ENCODE results near the gene JAKMIP1. TPM values are rescaled to one million over a fixed set of nuclear protein-coding genes. Genes with fewer than 3 reads are reported as not detected.

The JAKMIP1 gene
- polyA plus RNA-seq, 1 experiment: not detected

DNA sequence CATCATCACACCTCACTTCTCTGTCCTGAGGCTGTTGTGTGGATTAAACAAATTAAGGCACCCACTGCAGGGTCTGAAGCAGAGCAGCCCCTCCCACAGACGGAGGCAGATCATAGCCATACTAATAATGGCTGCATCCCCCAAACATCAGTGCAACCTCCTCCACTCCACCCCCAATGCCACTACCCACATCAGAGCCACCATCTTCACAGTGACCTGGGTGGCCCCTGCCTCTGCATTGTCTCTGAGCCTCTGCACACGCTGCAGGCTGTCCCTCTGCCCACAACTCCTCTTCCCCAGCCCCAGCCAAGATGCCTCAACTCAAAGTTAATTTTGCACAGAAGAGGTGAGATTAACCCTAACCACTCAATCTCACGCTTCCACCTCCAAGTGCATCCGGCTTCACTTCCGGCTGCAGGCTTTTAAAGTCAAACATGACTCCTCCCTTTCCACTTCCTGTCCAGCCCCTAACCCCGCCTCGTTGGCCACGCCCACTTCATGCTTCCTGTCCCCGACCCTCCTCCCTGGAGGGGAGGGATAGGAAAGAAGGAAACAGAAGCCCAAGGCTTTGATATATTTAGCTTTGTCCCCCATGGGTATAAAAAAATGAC is 22.7 kb downstream of the JAKMIP1 start:
- TF ChIP-seq, protein P1, sequence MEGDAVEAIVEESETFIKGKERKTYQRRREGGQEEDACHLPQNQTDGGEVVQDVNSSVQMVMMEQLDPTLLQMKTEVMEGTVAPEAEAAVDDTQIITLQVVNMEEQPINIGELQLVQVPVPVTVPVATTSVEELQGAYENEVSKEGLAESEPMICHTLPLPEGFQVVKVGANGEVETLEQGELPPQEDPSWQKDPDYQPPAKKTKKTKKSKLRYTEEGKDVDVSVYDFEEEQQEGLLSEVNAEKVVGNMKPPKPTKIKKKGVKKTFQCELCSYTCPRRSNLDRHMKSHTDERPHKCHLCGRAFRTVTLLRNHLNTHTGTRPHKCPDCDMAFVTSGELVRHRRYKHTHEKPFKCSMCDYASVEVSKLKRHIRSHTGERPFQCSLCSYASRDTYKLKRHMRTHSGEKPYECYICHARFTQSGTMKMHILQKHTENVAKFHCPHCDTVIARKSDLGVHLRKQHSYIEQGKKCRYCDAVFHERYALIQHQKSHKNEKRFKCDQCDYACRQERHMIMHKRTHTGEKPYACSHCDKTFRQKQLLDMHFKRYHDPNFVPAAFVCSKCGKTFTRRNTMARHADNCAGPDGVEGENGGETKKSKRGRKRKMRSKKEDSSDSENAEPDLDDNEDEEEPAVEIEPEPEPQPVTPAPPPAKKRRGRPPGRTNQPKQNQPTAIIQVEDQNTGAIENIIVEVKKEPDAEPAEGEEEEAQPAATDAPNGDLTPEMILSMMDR (IDR thresholded peaks at IDR 0.05; ENCODE audit: low read depth, low read length): no peak
- Histone ChIP-seq H3K9me3 (ENCODE audit: control insufficient read depth, insufficient read depth, low read length) (peaks cover 16% of the 10 kb centered on the region), H3K27ac (ENCODE audit: low read depth, low read length) (no peak overlapping the region), H3K4me3 (ENCODE audit: low read depth, low read length) (no peak overlapping the region), H3K27me3 (ENCODE audit: control insufficient read depth, insufficient read depth, low read length) (peaks cover 3% of the 10 kb centered on the region)
- DNase-seq (ENCODE audit: low read depth, low spot score): no peak
- CTCF ChIA-PET: no interaction called here
- POLR2A ChIA-PET: no interaction called here

DNA sequence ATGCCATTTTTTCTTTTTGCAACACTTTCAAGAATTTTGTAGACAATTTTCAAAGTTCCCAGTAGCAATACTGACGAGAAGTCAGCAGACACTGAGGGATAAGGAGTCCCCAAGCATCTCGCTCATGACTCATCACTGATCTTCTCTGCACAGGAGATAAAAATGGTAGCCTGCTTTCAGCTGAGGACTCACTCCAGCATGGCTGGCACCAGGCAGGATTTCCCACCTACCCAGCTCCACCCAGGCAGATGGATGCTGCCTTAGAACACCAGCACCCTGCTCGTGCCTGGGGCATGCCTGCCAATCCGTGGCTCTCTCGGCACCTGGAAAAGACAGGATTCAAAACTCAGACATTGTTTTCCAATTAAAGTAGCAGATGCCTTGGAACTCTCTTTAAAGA is 24.9 kb downstream of the JAKMIP1 start:
- Histone ChIP-seq H3K4me3 (ENCODE audit: low read depth, low read length) (no peak overlapping the region), H3K27ac (ENCODE audit: low read depth, low read length) (no peak overlapping the region), H3K27me3 (ENCODE audit: control insufficient read depth, insufficient read depth, low read length) (peaks cover 3% of the 10 kb centered on the region), H3K9me3 (ENCODE audit: control insufficient read depth, insufficient read depth, low read length) (peaks cover 21% of the 10 kb centered on the region)
- CTCF ChIA-PET: no interaction called here
- TF ChIP-seq, protein P1 (IDR thresholded peaks at IDR 0.05; ENCODE audit: low read depth, low read length): no peak
- POLR2A ChIA-PET: no interaction called here
- DNase-seq (ENCODE audit: low read depth, low spot score): no peak

DNA sequence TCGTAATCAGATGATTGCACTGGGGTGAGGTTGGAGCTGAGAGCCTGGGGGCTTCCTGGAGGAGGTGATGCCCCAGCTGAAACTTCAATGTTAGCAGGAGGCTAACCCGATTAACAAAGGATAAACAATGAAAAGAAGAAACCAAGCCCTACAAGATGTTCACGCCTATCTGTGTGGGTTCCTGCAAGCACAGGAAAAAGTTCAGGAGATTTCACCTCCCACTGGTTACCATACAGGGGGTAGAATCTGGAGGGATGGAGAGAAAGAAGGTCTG is 27.5 kb downstream of the JAKMIP1 start:
- ChIA-PET CTCF (no interaction called here), POLR2A (no interaction called here)
- TF ChIP-seq, protein P1 (IDR thresholded peaks at IDR 0.05; ENCODE audit: low read depth, low read length): no peak
- Histone ChIP-seq H3K4me3 (ENCODE audit: low read depth, low read length) (no peak overlapping the region), H3K27ac (ENCODE audit: low read depth, low read length) (no peak overlapping the region), H3K27me3 (ENCODE audit: control insufficient read depth, insufficient read depth, low read length) (no peaks in the 10 kb centered on the region), H3K9me3 (ENCODE audit: control insufficient read depth, insufficient read depth, low read length) (peaks cover 20% of the 10 kb centered on the region)
- DNase-seq (ENCODE audit: low read depth, low spot score): no peak

DNA sequence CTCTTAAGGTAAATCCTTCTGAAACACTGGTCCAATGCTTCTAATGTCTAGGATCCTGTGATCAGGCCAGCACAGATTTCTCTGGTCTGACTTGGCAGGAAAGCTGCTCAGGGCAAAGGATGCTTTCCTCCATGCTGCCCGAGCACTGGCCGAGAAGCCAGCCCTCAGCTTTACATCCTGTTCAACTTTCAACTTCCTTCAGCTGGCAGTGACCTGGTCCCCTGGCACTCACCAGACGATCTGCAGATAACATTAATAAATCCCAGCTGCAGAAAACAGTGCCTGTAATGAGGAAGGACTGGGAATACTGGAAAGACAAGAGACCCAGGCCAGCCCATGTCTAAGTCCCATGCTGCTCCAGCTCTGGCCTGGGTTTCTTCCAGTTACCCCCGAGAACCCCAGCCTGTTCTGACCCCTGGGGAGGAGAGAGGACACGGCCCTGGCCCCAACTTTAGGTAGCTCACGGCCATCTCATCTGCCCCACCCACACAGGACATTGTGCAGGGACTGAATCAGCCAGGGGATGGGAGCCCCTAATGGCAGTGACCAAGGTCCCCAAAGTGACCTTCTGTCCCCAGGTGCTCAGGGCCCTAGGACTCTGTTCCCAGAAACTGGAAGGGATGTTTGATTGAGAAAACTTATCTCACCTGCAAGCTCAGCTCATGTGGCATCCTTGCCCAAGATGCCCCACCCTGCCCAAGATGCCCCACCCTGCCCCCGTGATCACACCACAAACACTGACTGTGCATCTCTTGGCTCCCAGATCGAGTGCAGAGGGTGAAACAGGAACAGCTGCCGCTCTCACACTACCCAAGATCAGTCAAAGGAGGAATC is 28.0 kb downstream of the JAKMIP1 start:
- H3K27ac ChIP-seq (ENCODE audit: low read depth, low read length): no peak overlapping the region
- H3K27me3 ChIP-seq (ENCODE audit: control insufficient read depth, insufficient read depth, low read length): no peaks in the 10 kb centered on the region
- TF ChIP-seq, protein P1 (IDR thresholded peaks at IDR 0.05; ENCODE audit: low read depth, low read length): no peak
- no peak overlapping the region for H3K4me3 ChIP-seq (ENCODE audit: low read depth, low read length)
- DNase-seq (ENCODE audit: low read depth, low spot score): no peak
- CTCF ChIA-PET: no interaction called here
- POLR2A ChIA-PET: no interaction called here
- peaks cover 16% of the 10 kb centered on the region for H3K9me3 ChIP-seq (ENCODE audit: control insufficient read depth, insufficient read depth, low read length)

DNA sequence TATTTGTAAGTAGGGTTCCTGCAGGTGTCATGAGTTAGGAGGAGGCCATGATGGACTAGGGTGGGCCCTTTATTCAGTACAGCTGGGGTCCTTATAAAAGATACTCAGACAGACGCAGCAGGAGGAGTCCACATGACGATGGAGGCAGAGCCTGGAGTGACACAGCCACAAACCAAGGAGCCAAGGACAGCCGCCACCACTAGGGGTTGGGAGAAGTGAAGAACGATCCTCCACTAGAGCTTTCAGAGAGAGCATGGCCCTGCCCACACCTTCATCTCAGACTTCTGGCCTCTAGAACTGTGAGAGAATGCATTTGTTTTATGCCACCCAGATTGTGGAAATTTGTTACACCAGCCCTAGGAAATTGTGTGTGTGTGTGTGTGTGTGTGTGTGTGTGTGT is 31.1 kb downstream of the JAKMIP1 start:
- H3K4me3 ChIP-seq (ENCODE audit: low read depth, low read length): no peak overlapping the region
- ChIA-PET CTCF (no interaction called here), POLR2A (no interaction called here)
- H3K27me3 ChIP-seq (ENCODE audit: control insufficient read depth, insufficient read depth, low read length): no peaks in the 10 kb centered on the region
- no peak for DNase-seq (ENCODE audit: low read depth, low spot score)
- H3K9me3 ChIP-seq (ENCODE audit: control insufficient read depth, insufficient read depth, low read length): peaks cover 25% of the 10 kb centered on the region
- TF ChIP-seq, protein P1 (IDR thresholded peaks at IDR 0.05; ENCODE audit: low read depth, low read length): no peak
- H3K27ac ChIP-seq (ENCODE audit: low read depth, low read length): no peak overlapping the region

All from AG04450 (cell line).